Measurements from ENCODE around the gene HLCS.

HLCS gene

GRCh38 chr21:36704958-36705678, 261.4 kb downstream of the HLCS start:
- Mint-ChIP-seq H3K4me1 (ENCODE audit: low read depth) (peaks cover 51% of the 10 kb centered on the region), H3K9me3 (no peaks in the 10 kb centered on the region), H3K4me3 (no peak overlapping the region), H3K27ac (no peak overlapping the region), H3K27me3 (peaks cover 82% of the 10 kb centered on the region), H3K36me3 (ENCODE audit: low read depth) (no peaks in the 10 kb centered on the region)

- H3K27me3 Mint-ChIP-seq: peaks cover 78% of the 10 kb centered on the region
- no peak overlapping the region for H3K27ac Mint-ChIP-seq
- H3K9me3 Mint-ChIP-seq: no peaks in the 10 kb centered on the region
- no peaks in the 10 kb centered on the region for H3K36me3 Mint-ChIP-seq (ENCODE audit: low read depth)
- H3K4me1 Mint-ChIP-seq (ENCODE audit: low read depth): peaks cover 52% of the 10 kb centered on the region
- H3K4me3 Mint-ChIP-seq: no peak overlapping the region
Observed at GRCh38 chr21:36704281-36704957, 262.1 kb downstream of the HLCS start.

- Mint-ChIP-seq H3K36me3 (ENCODE audit: low read depth) (no peaks in the 10 kb centered on the region), H3K27ac (no peak overlapping the region), H3K4me3 (no peak overlapping the region), H3K27me3 (peaks cover 76% of the 10 kb centered on the region), H3K9me3 (no peaks in the 10 kb centered on the region), H3K4me1 (ENCODE audit: low read depth) (peaks cover 50% of the 10 kb centered on the region)
Observed at GRCh38 chr21:36703626-36704280, 262.7 kb downstream of the HLCS start.

- Mint-ChIP-seq H3K9me3 (no peaks in the 10 kb centered on the region), H3K4me1 (ENCODE audit: low read depth) (peaks cover 45% of the 10 kb centered on the region), H3K27ac (no peak overlapping the region), H3K36me3 (ENCODE audit: low read depth) (no peaks in the 10 kb centered on the region), H3K27me3 (peaks cover 70% of the 10 kb centered on the region), H3K4me3 (no peak overlapping the region)
Observed at GRCh38 chr21:36703123-36703522, 263.3 kb downstream of the HLCS start.

- H3K36me3 Mint-ChIP-seq (ENCODE audit: low read depth): no peaks in the 10 kb centered on the region
- no peaks in the 10 kb centered on the region for H3K9me3 Mint-ChIP-seq
- H3K4me3 Mint-ChIP-seq: no peak overlapping the region
- H3K27ac Mint-ChIP-seq: no peak overlapping the region
- H3K27me3 Mint-ChIP-seq: peaks cover 72% of the 10 kb centered on the region
- peaks cover 45% of the 10 kb centered on the region for H3K4me1 Mint-ChIP-seq (ENCODE audit: low read depth)
Observed at GRCh38 chr21:36702622-36702968, 263.9 kb downstream of the HLCS start.

- Mint-ChIP-seq H3K9me3 (no peaks in the 10 kb centered on the region), H3K36me3 (ENCODE audit: low read depth) (no peaks in the 10 kb centered on the region), H3K27ac (peak overlapping the region; percentile 36), H3K4me1 (ENCODE audit: low read depth) (peaks cover 41% of the 10 kb centered on the region), H3K4me3 (peak overlapping the region; percentile 13), H3K27me3 (peaks cover 70% of the 10 kb centered on the region)
Observed at GRCh38 chr21:36701756-36702621, 264.5 kb downstream of the HLCS start.

- no peaks in the 10 kb centered on the region for H3K9me3 Mint-ChIP-seq
- peak overlapping the region; percentile 47 for H3K4me3 Mint-ChIP-seq
- H3K36me3 Mint-ChIP-seq (ENCODE audit: low read depth): no peaks in the 10 kb centered on the region
- peaks cover 32% of the 10 kb centered on the region for H3K4me1 Mint-ChIP-seq (ENCODE audit: low read depth)
- peak overlapping the region; percentile 36 for H3K27ac Mint-ChIP-seq
- peaks cover 70% of the 10 kb centered on the region for H3K27me3 Mint-ChIP-seq
Observed at GRCh38 chr21:36700971-36701755, 265.3 kb downstream of the HLCS start.

All from stimulated activated naive CD8-positive, alpha-beta T cell treated with anti-CD3 and anti-CD28 coated beads, Interleukin-15, Interleukin-2, amounts not matched to agents 100 ng/mL and 50 ng/mL, for 24 hours (primary cell).